GM19467 (cell line): ENCODE measurements around the gene PHF2.

ENCODE experiments used
- ATAC-seq: cut with Tn5 transposase; IDR thresholded peaks from one replicate; pipeline ENCODE4 v1.9.1; 2021; ENCODE audit warnings: mild to moderate bottlenecking, moderate library complexity; ENCODE audit not compliant: unreplicated experiment

Gene PHF2

GRCh38 chr9:93585695-93586094 is 9.3 kb downstream of the PHF2 start:
- ATAC-seq, result no peak

- ATAC-seq, result no peak
Measured at GRCh38 chr9:93586290-93587057, 10.1 kb downstream of the PHF2 start.

- ATAC-seq, result no peak
Measured at GRCh38 chr9:93587284-93587650, 10.9 kb downstream of the PHF2 start.

GRCh38 chr9:93587651-93588347 is 11.4 kb downstream of the PHF2 start:
- ATAC-seq, result no peak

- no peak for ATAC-seq
Measured at GRCh38 chr9:93588641-93589609, 12.5 kb downstream of the PHF2 start.

- ATAC-seq, result no peak
Measured at GRCh38 chr9:93589688-93590087, 13.3 kb downstream of the PHF2 start.

GRCh38 chr9:93590609-93591234 is 14.3 kb downstream of the PHF2 start:
- ATAC-seq, result no peak

GRCh38 chr9:93591301-93592007 is 15.1 kb downstream of the PHF2 start:
- ATAC-seq, result no peak

GRCh38 chr9:93592008-93592642 is 15.7 kb downstream of the PHF2 start:
- ATAC-seq, result no peak

- ATAC-seq, result no peak
Measured at GRCh38 chr9:93592643-93593021, 16.2 kb downstream of the PHF2 start.

GRCh38 chr9:93593144-93593658 is 16.8 kb downstream of the PHF2 start:
- ATAC-seq, result no peak

GRCh38 chr9:93594041-93594756 is 17.8 kb downstream of the PHF2 start:
- ATAC-seq, result no peak

GRCh38 chr9:93595461-93595860 is 19.1 kb downstream of the PHF2 start:
- ATAC-seq, result no peak

- ATAC-seq, result no peak
Measured at GRCh38 chr9:93595861-93596365, 19.5 kb downstream of the PHF2 start.

GRCh38 chr9:93596399-93596798 is 20.0 kb downstream of the PHF2 start:
- ATAC-seq, result no peak

- no peak for ATAC-seq
Measured at GRCh38 chr9:93597142-93597706, 20.8 kb downstream of the PHF2 start.

- no peak for ATAC-seq
Measured at GRCh38 chr9:93597871-93598646, 21.7 kb downstream of the PHF2 start.
